ENCODE measurements around the gene HGD. TPM values are rescaled to one million over a fixed set of nuclear protein-coding genes. Genes with fewer than 3 reads are reported as not detected.

HGD gene
- total RNA-seq, 1 donor: 0.43 TPM

GRCh38 chr3:120661945-120662344, 20.1 kb downstream of the HGD start:
- no peak overlapping the region for H3K4me3 ChIP-seq (ENCODE audit: low read depth, low read length)
- no peak for TF ChIP-seq CTCF (IDR thresholded peaks at IDR 0.05; ENCODE audit: insufficient read depth, low read depth, low read length)

GRCh38 chr3:120661106-120661905, 20.7 kb downstream of the HGD start:
- no peak overlapping the region for H3K4me3 ChIP-seq (ENCODE audit: low read depth, low read length)
- TF ChIP-seq CTCF (IDR thresholded peaks at IDR 0.05; ENCODE audit: insufficient read depth, low read depth, low read length): no peak
- DNase-seq (ENCODE audit: low read depth): no peak

More at GRCh38 chr3:120661945-120662344, 20.1 kb downstream of the HGD start:
- no peak for DNase-seq (ENCODE audit: low read depth)

- DNase-seq (ENCODE audit: low read depth): no peak
- H3K4me3 ChIP-seq (ENCODE audit: low read depth, low read length): no peak overlapping the region
- no peak for TF ChIP-seq CTCF (IDR thresholded peaks at IDR 0.05; ENCODE audit: insufficient read depth, low read depth, low read length)
These were observed 22.2 kb downstream of the HGD start for GRCh38 chr3:120659834-120660233.

- no peak for TF ChIP-seq CTCF (IDR thresholded peaks at IDR 0.05; ENCODE audit: insufficient read depth, low read depth, low read length)
- H3K4me3 ChIP-seq (ENCODE audit: low read depth, low read length): no peak overlapping the region
- no peak for DNase-seq (ENCODE audit: low read depth)
These were observed 22.8 kb downstream of the HGD start for GRCh38 chr3:120659285-120659684.

GRCh38 chr3:120652896-120653545, 29.0 kb downstream of the HGD start:
- no peak for DNase-seq (ENCODE audit: low read depth)
- TF ChIP-seq CTCF (IDR thresholded peaks at IDR 0.05; ENCODE audit: insufficient read depth, low read depth, low read length): no peak
- H3K4me3 ChIP-seq (ENCODE audit: low read depth, low read length): no peak overlapping the region

- TF ChIP-seq CTCF (IDR thresholded peaks at IDR 0.05; ENCODE audit: insufficient read depth, low read depth, low read length): no peak
- H3K4me3 ChIP-seq (ENCODE audit: low read depth, low read length): no peak overlapping the region
- no peak for DNase-seq (ENCODE audit: low read depth)
These were observed 29.8 kb downstream of the HGD start for GRCh38 chr3:120652281-120652680.
